Smooth muscle cell (in vitro differentiated cells): ENCODE measurements around the gene GLIS1. TPM values are rescaled to one million over a fixed set of nuclear protein-coding genes. Genes with fewer than 3 reads are reported as not detected.

Experiments
- DNase-seq: peaks from one replicate; lab custom pipeline; 2025; ENCODE audit not compliant: unreplicated experiment; lab: John Stamatoyannopoulos, UW
- H2AFZ ChIP-seq: fragments of 200-600 bp; sonication (generic); 2 replicates; pipeline ENCODE4 v1.6.0; 2016; ENCODE audit warnings: antibody characterized with exemption, low read depth, mild to moderate bottlenecking
- H3F3A ChIP-seq: fragments of 200-600 bp; sonication (generic); 2 replicates; pipeline ENCODE4 v1.6.0; 2017; ENCODE audit warnings: antibody characterized with exemption, low read depth
- H3K27ac ChIP-seq: fragments of 200-600 bp; sonication (generic); 2 replicates; pipeline ENCODE4 v1.5.1; 2016; ENCODE audit warnings: low read depth, mild to moderate bottlenecking
- H3K27me3 ChIP-seq: fragments of 200-600 bp; sonication (generic); 2 replicates; pipeline ENCODE4 v1.6.1; 2016; ENCODE audit warnings: low read depth, mild to moderate bottlenecking
- H3K36me3 ChIP-seq: fragments of 200-600 bp; sonication (generic); 2 replicates; pipeline ENCODE4 v1.5.1; 2016; ENCODE audit warnings: low read depth
- H3K4me1 ChIP-seq: fragments of 200-600 bp; sonication (generic); 2 replicates; pipeline ENCODE4 v1.5.1; 2016; ENCODE audit warnings: low read depth
- H3K4me2 ChIP-seq: fragments of 200-600 bp; sonication (generic); 2 replicates; pipeline ENCODE4 v1.6.0; 2016; ENCODE audit warnings: mild to moderate bottlenecking
- H3K4me3 ChIP-seq: fragments of 200-600 bp; sonication (generic); 2 replicates; pipeline ENCODE4 v1.5.1; 2016; ENCODE audit warnings: mild to moderate bottlenecking
- H3K79me2 ChIP-seq: fragments of 200-600 bp; sonication (generic); 2 replicates; pipeline ENCODE4 v1.6.0; 2016; ENCODE audit warnings: low read depth, mild to moderate bottlenecking
- H3K9ac ChIP-seq: fragments of 200-600 bp; sonication (generic); 2 replicates; pipeline ENCODE4 v1.6.0; 2016; ENCODE audit warnings: low read depth
- H3K9me3 ChIP-seq: fragments of 200-600 bp; sonication (generic); replicated peaks from 2 replicates; pipeline ENCODE4 v1.5.1; 2016; ENCODE audit warnings: low read depth
- H4K20me1 ChIP-seq: fragments of 200-600 bp; sonication (generic); 2 replicates; pipeline ENCODE4 v1.6.0; 2016; ENCODE audit warnings: low read depth
- CTCF ChIP-seq: fragments of 200-600 bp; sonication (generic); IDR thresholded peaks from 2 replicates; pipeline ENCODE4 v1.5.1; 2017; ENCODE audit warnings: borderline replicate concordance, mild to moderate bottlenecking, antibody characterized with exemption; ENCODE audit not compliant: insufficient read depth, poor library complexity, severe bottlenecking
- WGBS: methylation state at CpG from one replicate; pipeline ENCODE4 v1.1.7; 2016; ENCODE audit warnings: low lambda C conversion rate; 5-methylcytosine and 5-hydroxymethylcytosine counted together
- polyA plus RNA-seq: library from polyadenylated mRNA; unstranded; fragments of >200 nt; fragmentation: Nextera tagmentation; extraction: Ambion mirVana; gene quantifications from 2 replicates; pipeline ENCODE4 v1.2.1, GENCODE V29; 2016
- total RNA-seq: library from RNA; depleted of rRNA; stranded (reverse); fragments of >200 nt; gene quantifications from 2 replicates; pipeline ENCODE4 v1.2.3, GENCODE V29; 2014

GLIS1 gene
- total and polyA plus RNA-seq, 2 experiments from 2014 or later = 0.36 to 4.9 TPM

GRCh38 chr1:53512807-53513755 is 225.9 kb downstream of the GLIS1 start:
- DNase-seq = no peak
- no peak overlapping the region for H3K4me3 ChIP-seq
- no peak for TF ChIP-seq CTCF
- H3K4me2 ChIP-seq = no peak overlapping the region
- H3F3A ChIP-seq = peaks cover 5% of the 10 kb centered on the region
- no peaks in the 10 kb centered on the region for H3K79me2 ChIP-seq
- no peaks in the 10 kb centered on the region for H3K27me3 ChIP-seq
- no peaks in the 10 kb centered on the region for H3K36me3 ChIP-seq
- no peaks in the 10 kb centered on the region for H4K20me1 ChIP-seq
- H3K9ac ChIP-seq = no peak overlapping the region
- no peak overlapping the region for H2AFZ ChIP-seq
- 89% methylated on average over 22 of the region's 22 CpGs for WGBS
- no peak overlapping the region for H3K27ac ChIP-seq
- peaks cover 11% of the 10 kb centered on the region for H3K4me1 ChIP-seq
- no peaks in the 10 kb centered on the region for H3K9me3 ChIP-seq

- Histone ChIP-seq H3K36me3 (no peaks in the 10 kb centered on the region), H3K9me3 (no peaks in the 10 kb centered on the region), H3K79me2 (no peaks in the 10 kb centered on the region), H3F3A (peaks cover 5% of the 10 kb centered on the region), H3K4me2 (peak overlapping the region; percentile 10), H3K27me3 (no peaks in the 10 kb centered on the region), H3K4me3 (no peak overlapping the region), H3K4me1 (peaks cover 11% of the 10 kb centered on the region), H2AFZ (no peak overlapping the region), H3K27ac (peak overlapping the region; percentile 34), H4K20me1 (no peaks in the 10 kb centered on the region), H3K9ac (no peak overlapping the region)
- no peak for DNase-seq
- TF ChIP-seq CTCF = no peak
- 56% methylated on average over 19 of the region's 19 CpGs for WGBS
These were observed 226.8 kb downstream of the GLIS1 start for GRCh38 chr1:53511933-53512806.

GRCh38 chr1:53511323-53511932 is 227.5 kb downstream of the GLIS1 start:
- no peak overlapping the region for H3K4me3 ChIP-seq
- no peak overlapping the region for H3K27ac ChIP-seq
- H3K36me3 ChIP-seq = no peaks in the 10 kb centered on the region
- TF ChIP-seq CTCF = no peak
- H3K79me2 ChIP-seq = no peaks in the 10 kb centered on the region
- no peak overlapping the region for H3K4me2 ChIP-seq
- no peaks in the 10 kb centered on the region for H4K20me1 ChIP-seq
- H3K27me3 ChIP-seq = no peaks in the 10 kb centered on the region
- DNase-seq = no peak
- no peaks in the 10 kb centered on the region for H3K9me3 ChIP-seq
- no peak overlapping the region for H3K9ac ChIP-seq
- no peak overlapping the region for H2AFZ ChIP-seq
- WGBS = 60% methylated on average over 13 of the region's 13 CpGs
- H3F3A ChIP-seq = peaks cover 5% of the 10 kb centered on the region
- peaks cover 11% of the 10 kb centered on the region for H3K4me1 ChIP-seq
